Measurements from ENCODE around the gene SH2D3C. TPM values are rescaled to one million over a fixed set of nuclear protein-coding genes. Genes with fewer than 3 reads are reported as not detected.

The SH2D3C gene
- polyA plus RNA-seq, 2 of the 4 experiments (the other 2 are of a cell fraction) = 0.06 TPM

- CTCF ChIA-PET = interaction anchor here (0.6 to 15.7 kb wide), 12 partner anchors 9 to 245 kb away, joined by 3 to 243 read pairs (median 24); partner anchors contain the start of genes CDK9, SH2D3C and STXBP1
- no peak for FAIRE-seq
- 87% methylated on average over 7 of the region's 9 CpGs for WGBS (ENCODE audit: missing lambda C conversion rate)
Measured at GRCh38 chr9:127730799-127731410, 47.6 kb downstream of the SH2D3C start.

More at GRCh38 chr9:127730799-127731410, 47.6 kb downstream of the SH2D3C start:
- H3K4me1 ChIP-seq = peaks cover 9% of the 10 kb centered on the region; the same call in 1 of the 3 replicates
- TF ChIP-seq, protein P1, sequence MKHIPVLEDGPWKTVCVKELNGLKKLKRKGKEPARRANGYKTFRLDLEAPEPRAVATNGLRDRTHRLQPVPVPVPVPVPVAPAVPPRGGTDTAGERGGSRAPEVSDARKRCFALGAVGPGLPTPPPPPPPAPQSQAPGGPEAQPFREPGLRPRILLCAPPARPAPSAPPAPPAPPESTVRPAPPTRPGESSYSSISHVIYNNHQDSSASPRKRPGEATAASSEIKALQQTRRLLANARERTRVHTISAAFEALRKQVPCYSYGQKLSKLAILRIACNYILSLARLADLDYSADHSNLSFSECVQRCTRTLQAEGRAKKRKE (CRISPR knock-in tag; IDR thresholded peaks at IDR 0.05; ENCODE audit: low read depth) = no peak
- no peak for TF ChIP-seq RAD21 (conservative IDR thresholded peaks at IDR 0.05 in 1 of 2, IDR thresholded peaks at IDR 0.05 in 1 of 2)
- TF ChIP-seq TP53 (CRISPR knock-in tag; IDR thresholded peaks at IDR 0.05) = no peak
- TF ChIP-seq, protein P2, sequence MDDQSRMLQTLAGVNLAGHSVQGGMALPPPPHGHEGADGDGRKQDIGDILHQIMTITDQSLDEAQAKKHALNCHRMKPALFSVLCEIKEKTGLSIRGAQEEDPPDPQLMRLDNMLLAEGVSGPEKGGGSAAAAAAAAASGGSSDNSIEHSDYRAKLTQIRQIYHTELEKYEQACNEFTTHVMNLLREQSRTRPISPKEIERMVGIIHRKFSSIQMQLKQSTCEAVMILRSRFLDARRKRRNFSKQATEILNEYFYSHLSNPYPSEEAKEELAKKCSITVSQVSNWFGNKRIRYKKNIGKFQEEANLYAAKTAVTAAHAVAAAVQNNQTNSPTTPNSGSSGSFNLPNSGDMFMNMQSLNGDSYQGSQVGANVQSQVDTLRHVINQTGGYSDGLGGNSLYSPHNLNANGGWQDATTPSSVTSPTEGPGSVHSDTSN (IDR thresholded peaks at IDR 0.05) = no peak
- TF ChIP-seq HES2 (IDR thresholded peaks at IDR 0.05) = no peak
- no peak for TF ChIP-seq ZC3H11A (IDR thresholded peaks at IDR 0.05)
- TF ChIP-seq, protein P3, sequence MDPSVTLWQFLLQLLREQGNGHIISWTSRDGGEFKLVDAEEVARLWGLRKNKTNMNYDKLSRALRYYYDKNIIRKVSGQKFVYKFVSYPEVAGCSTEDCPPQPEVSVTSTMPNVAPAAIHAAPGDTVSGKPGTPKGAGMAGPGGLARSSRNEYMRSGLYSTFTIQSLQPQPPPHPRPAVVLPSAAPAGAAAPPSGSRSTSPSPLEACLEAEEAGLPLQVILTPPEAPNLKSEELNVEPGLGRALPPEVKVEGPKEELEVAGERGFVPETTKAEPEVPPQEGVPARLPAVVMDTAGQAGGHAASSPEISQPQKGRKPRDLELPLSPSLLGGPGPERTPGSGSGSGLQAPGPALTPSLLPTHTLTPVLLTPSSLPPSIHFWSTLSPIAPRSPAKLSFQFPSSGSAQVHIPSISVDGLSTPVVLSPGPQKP (IDR thresholded peaks at IDR 0.05; ENCODE audit: low read depth, low read length) = no peak
- TF ChIP-seq REST (IDR thresholded peaks at IDR 0.05) = no peak
- no peak for TF ChIP-seq ZNF302 (CRISPR knock-in tag; IDR thresholded peaks at IDR 0.05)
- no peak for TF ChIP-seq KDM1A (IDR thresholded peaks at IDR 0.05; ENCODE audit: low read depth)
- no peak for TF ChIP-seq CHD2 (IDR thresholded peaks at IDR 0.05; ENCODE audit: low read length, partially characterized antibody)
- no peak for TF ChIP-seq NFE2L2 (conservative IDR thresholded peaks at IDR 0.05; ENCODE audit: low read length)
- TF ChIP-seq JUNB (IDR thresholded peaks at IDR 0.05) = no peak
- TF ChIP-seq, protein P4, sequence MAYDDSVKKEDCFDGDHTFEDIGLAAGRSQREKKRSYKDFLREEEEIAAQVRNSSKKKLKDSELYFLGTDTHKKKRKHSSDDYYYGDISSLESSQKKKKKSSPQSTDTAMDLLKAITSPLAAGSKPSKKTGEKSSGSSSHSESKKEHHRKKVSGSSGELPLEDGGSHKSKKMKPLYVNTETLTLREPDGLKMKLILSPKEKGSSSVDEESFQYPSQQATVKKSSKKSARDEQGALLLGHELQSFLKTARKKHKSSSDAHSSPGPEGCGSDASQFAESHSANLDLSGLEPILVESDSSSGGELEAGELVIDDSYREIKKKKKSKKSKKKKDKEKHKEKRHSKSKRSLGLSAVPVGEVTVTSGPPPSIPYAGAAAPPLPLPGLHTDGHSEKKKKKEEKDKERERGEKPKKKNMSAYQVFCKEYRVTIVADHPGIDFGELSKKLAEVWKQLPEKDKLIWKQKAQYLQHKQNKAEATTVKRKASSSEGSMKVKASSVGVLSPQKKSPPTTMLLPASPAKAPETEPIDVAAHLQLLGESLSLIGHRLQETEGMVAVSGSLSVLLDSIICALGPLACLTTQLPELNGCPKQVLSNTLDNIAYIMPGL (CRISPR knock-in tag; IDR thresholded peaks at IDR 0.05; ENCODE audit: borderline replicate concordance) = no peak
- no peak for TF ChIP-seq HEYL (CRISPR knock-in tag; IDR thresholded peaks at IDR 0.05)
- TF ChIP-seq HOXB13 (CRISPR knock-in tag; IDR thresholded peaks at IDR 0.05; ENCODE audit: low read depth) = no peak
- TF ChIP-seq HOXA7 (CRISPR knock-in tag; IDR thresholded peaks at IDR 0.05) = no peak
- no peak for TF ChIP-seq MYC (IDR thresholded peaks at IDR 0.05; ENCODE audit: borderline replicate concordance, low read length)
- no peak overlapping the region for H3K4me3 ChIP-seq
- no peak for ATAC-seq
- no peaks in the 10 kb centered on the region for H3K9me3 ChIP-seq
- DNase-seq (ENCODE audit: low read depth in 1 of 2, low spot score in 1 of 2) = no peak
- H3K27ac ChIP-seq = no peak overlapping the region
- POLR2A ChIA-PET = no interaction called here
- no peak overlapping the region for H3K4me2 ChIP-seq

Measured in A549 (cell line).